CD4-positive, alpha-beta T cell (primary cell): ENCODE data around the gene GRIN2A. TPM values are rescaled to one million over a fixed set of nuclear protein-coding genes. Genes with fewer than 3 reads are reported as not detected.

Source experiments
- ATAC-seq: fragments of 200-7000 bp; cut with Tn5 transposase; one replicate; pipeline ENCODE4 v1.10.0; 2022; ENCODE audit warnings: mild to moderate bottlenecking; ENCODE audit not compliant: poor library complexity
- CTCF ChIA-PET: fragments of 350-600 bp; sonication (Branson Sonifier 250); formaldehyde crosslinking; loops from one replicate; lab custom pipeline; 2021; ENCODE audit warnings: antibody characterized with exemption, inconsistent platforms; lab: Charles Lee
- POLR2A ChIA-PET: fragments of 350-600 bp; sonication (Branson Sonifier 250); formaldehyde crosslinking; loops from one replicate; lab custom pipeline; 2021; ENCODE audit warnings: antibody characterized with exemption, inconsistent platforms; lab: Charles Lee
- DNase-seq, 14 experiments: peaks; one replicate each; pipeline ENCODE4 v3.0.0-alpha.2; 2013 to 2020; ENCODE audit warnings: mixed read lengths in 2 of 14
- H3K27ac ChIP-seq, 2 donors: one replicate each; pipeline versions ENCODE4 v1.5.1 to v1.7.0; 2013; ENCODE audit warnings: low read length in 2 of 2, low read depth in 1 of 2, mild to moderate bottlenecking in 1 of 2
- H3K27me3 ChIP-seq, 2 experiments: 1 replicate in 1 of 2; 2 replicates in 1 of 2; pipeline versions ENCODE4 v1.6.1 to v1.7.0; 2013; ENCODE audit warnings: low read length in 2 of 2, control low read depth in 1 of 2, mild to moderate bottlenecking in 1 of 2, moderate library complexity in 1 of 2; ENCODE audit not compliant: insufficient read depth in 2 of 2, control insufficient read depth in 1 of 2
- H3K36me3 ChIP-seq: one replicate; pipeline ENCODE4 v1.6.1; 2013; ENCODE audit warnings: low read length, control low read depth; ENCODE audit not compliant: insufficient read depth
- H3K4me1 ChIP-seq: one replicate; pipeline ENCODE4 v1.6.1; 2013; ENCODE audit warnings: low read length, control low read depth; ENCODE audit not compliant: insufficient read depth
- H3K4me3 ChIP-seq: one replicate; pipeline ENCODE4 v1.5.1; 2013; ENCODE audit warnings: mild to moderate bottlenecking, low read length, moderate library complexity
- H3K9me3 ChIP-seq, 2 experiments: 1 replicate in 1 of 2; 2 replicates in 1 of 2; pipeline versions ENCODE4 v1.6.1 to v1.7.0; 2013; ENCODE audit warnings: low read length in 2 of 2, mild to moderate bottlenecking in 2 of 2, control low read depth in 1 of 2, moderate library complexity in 1 of 2; ENCODE audit not compliant: control insufficient read depth in 1 of 2, insufficient read depth in 1 of 2
- H3K27ac Mint-ChIP-seq: one replicate; pipeline ENCODE4 v1.8.0; 2020; ENCODE audit warnings: mixed read lengths
- H3K27me3 Mint-ChIP-seq: one replicate; pipeline ENCODE4 v1.8.0; 2021; ENCODE audit warnings: mixed read lengths
- H3K36me3 Mint-ChIP-seq: one replicate; pipeline ENCODE4 v1.8.0; 2021; ENCODE audit warnings: low read depth, mixed read lengths
- H3K4me1 Mint-ChIP-seq: one replicate; pipeline ENCODE4 v1.8.0; 2021; ENCODE audit warnings: low read depth, mixed read lengths
- H3K4me3 Mint-ChIP-seq: one replicate; pipeline ENCODE4 v1.8.0; 2020; ENCODE audit warnings: mild to moderate bottlenecking, mixed read lengths
- H3K9me3 Mint-ChIP-seq: one replicate; pipeline ENCODE4 v1.8.0; 2020; ENCODE audit warnings: mixed read lengths
- intact Hi-C, 2 experiments: fragments of 100-400 bp; cut with DNase I in 1 of 2; cut with micrococcal nuclease in 1 of 2; formaldehyde crosslinking; loops; one replicate each; pipeline versions ENCODE4 v1.15.1 to v1.9.0; 2023 to 2025; cut with DNase I, micrococcal nuclease
- total RNA-seq, 174 experiments: library from RNA in 2 of 174; stranded (reverse) in 2 of 174; gene quantifications; one replicate each; pipeline ENCODE4 v1.2.3 and lab custom pipeline; 2021 to 2026
- TF ChIP-seq, protein P1 (sequence below): fragments of 200-600 bp; IDR thresholded peaks from one replicate; pipeline ENCODE4 v1.8.0; 2022; ENCODE audit warnings: antibody characterized with exemption, mild to moderate bottlenecking

The GRIN2A gene
- total RNA-seq, 2 experiments from 2014 or later = not detected

DNA sequence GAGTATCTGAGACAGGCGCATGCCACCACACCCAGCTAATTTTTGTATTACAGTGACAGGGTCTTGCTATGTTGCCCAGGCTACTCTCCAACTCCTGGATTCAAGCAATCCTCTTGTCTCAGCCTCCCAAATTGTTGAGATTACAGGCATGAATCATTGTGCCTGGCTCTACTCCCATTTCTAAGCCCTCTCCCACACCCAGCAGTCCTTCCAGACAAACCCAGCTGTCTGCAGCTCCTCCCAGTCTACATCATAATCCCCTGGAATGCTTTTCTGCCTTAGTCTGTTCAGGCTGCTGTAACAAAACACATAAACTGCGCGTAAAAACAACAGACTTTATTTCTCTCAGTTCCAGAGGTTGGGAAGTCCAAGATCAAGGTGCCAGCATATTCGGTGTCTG is 144.5 kb downstream of the GRIN2A start:
- no peaks in the 10 kb centered on the region for H3K9me3 Mint-ChIP-seq
- H3K27ac Mint-ChIP-seq = no peak overlapping the region
- H3K4me1 ChIP-seq = peaks cover 3% of the 10 kb centered on the region
- ChIA-PET POLR2A (no interaction called here), CTCF (no interaction called here)
- intact Hi-C loops = no loop called here
- no peaks in the 10 kb centered on the region for H3K36me3 Mint-ChIP-seq
- no peaks in the 10 kb centered on the region for H3K36me3 ChIP-seq
- DNase-seq (no peak), ATAC-seq (no peak)
- H3K27me3 Mint-ChIP-seq = peaks cover 44% of the 10 kb centered on the region
- H3K27me3 ChIP-seq = peaks cover 0 to 5% of the 10 kb centered on the region in 2 experiments
- H3K4me3 Mint-ChIP-seq = no peak overlapping the region
- TF ChIP-seq, protein P1, sequence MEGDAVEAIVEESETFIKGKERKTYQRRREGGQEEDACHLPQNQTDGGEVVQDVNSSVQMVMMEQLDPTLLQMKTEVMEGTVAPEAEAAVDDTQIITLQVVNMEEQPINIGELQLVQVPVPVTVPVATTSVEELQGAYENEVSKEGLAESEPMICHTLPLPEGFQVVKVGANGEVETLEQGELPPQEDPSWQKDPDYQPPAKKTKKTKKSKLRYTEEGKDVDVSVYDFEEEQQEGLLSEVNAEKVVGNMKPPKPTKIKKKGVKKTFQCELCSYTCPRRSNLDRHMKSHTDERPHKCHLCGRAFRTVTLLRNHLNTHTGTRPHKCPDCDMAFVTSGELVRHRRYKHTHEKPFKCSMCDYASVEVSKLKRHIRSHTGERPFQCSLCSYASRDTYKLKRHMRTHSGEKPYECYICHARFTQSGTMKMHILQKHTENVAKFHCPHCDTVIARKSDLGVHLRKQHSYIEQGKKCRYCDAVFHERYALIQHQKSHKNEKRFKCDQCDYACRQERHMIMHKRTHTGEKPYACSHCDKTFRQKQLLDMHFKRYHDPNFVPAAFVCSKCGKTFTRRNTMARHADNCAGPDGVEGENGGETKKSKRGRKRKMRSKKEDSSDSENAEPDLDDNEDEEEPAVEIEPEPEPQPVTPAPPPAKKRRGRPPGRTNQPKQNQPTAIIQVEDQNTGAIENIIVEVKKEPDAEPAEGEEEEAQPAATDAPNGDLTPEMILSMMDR = no peak
- peaks cover 0 to 19% of the 10 kb centered on the region in 2 experiments for H3K9me3 ChIP-seq
- H3K4me3 ChIP-seq = no peak overlapping the region
- peaks cover 13% of the 10 kb centered on the region for H3K4me1 Mint-ChIP-seq
- H3K27ac ChIP-seq = no peak overlapping the region

DNA sequence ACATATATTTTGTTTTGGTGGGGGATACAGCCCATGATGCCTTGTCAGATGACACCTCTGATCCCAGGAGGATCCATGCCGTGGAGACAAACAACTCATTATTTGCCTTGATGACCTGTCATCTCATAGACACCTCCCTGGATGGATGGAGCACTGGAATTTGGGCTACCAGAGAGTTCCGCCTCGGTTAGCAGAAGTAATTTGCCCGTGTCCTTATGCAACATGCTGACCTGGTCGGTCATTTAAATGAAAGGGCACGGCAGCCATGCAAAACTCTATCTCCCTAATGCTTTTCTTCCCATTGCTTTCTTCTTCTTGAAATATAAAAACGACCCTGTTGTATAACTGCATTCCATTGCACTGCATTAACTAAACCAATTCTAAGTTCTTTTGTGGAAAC is 145.3 kb downstream of the GRIN2A start:
- DNase-seq (no peak), ATAC-seq (no peak)
- ChIA-PET POLR2A (no interaction called here), CTCF (no interaction called here)
- Histone ChIP-seq H3K9me3 (peaks cover 0 to 15% of the 10 kb centered on the region in 2 experiments), H3K4me1 (peaks cover 3% of the 10 kb centered on the region), H3K36me3 (no peaks in the 10 kb centered on the region), H3K4me3 (no peak overlapping the region), H3K27me3 (peaks cover 0 to 5% of the 10 kb centered on the region in 2 experiments), H3K27ac (no peak overlapping the region)
- Mint-ChIP-seq H3K27ac (no peak overlapping the region), H3K9me3 (no peaks in the 10 kb centered on the region), H3K4me1 (peaks cover 13% of the 10 kb centered on the region), H3K4me3 (no peak overlapping the region), H3K36me3 (no peaks in the 10 kb centered on the region), H3K27me3 (peaks cover 38% of the 10 kb centered on the region)
- intact Hi-C loops = no loop called here
- TF ChIP-seq, protein P1 = no peak

DNA sequence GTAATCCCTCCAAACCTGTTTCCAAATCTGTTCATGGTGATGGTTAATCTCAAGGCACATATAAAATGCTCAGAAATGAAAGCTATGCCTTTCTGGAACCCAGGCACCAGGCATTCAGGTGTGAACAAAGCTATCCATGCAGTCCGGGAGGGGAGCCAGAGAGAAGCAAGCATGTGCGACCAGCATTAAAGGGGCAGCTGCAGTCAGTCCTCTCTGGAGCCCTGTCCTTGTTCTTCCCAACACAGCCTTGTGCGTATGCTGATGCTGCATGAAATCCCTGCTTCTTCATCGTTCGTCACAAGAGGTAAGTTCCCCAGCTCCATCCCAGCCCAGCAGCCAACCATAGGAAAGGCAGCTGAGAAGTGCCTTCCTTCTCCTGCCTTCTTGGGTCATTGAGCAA is 148.7 kb downstream of the GRIN2A start:
- Histone ChIP-seq H3K27me3 (peaks cover 0 to 5% of the 10 kb centered on the region in 2 experiments), H3K9me3 (peaks cover 0 to 6% of the 10 kb centered on the region in 2 experiments), H3K4me1 (no peaks in the 10 kb centered on the region), H3K36me3 (no peaks in the 10 kb centered on the region), H3K4me3 (no peak overlapping the region), H3K27ac (no peak overlapping the region)
- TF ChIP-seq, protein P1 = no peak
- ATAC-seq = no peak
- Mint-ChIP-seq H3K27ac (no peak overlapping the region), H3K4me3 (no peak overlapping the region), H3K27me3 (peaks cover 18% of the 10 kb centered on the region), H3K36me3 (no peaks in the 10 kb centered on the region), H3K4me1 (peaks cover 6% of the 10 kb centered on the region), H3K9me3 (no peaks in the 10 kb centered on the region)
- intact Hi-C loops = no loop called here
- DNase-seq = no peak
- POLR2A ChIA-PET = no interaction called here
- CTCF ChIA-PET = no interaction called here
